ENCODE measurements around the gene TPRG1. TPM values are rescaled to one million over a fixed set of nuclear protein-coding genes. Genes with fewer than 3 reads are reported as not detected.

The TPRG1 gene
- total RNA-seq, 2 donors from 2014 or later: 6.0 to 14.7 TPM

GRCh38 chr3:189372243-189372642, 200.5 kb downstream of the TPRG1 start:
- H3K36me3 Mint-ChIP-seq (ENCODE audit: low read depth): no peaks in the 10 kb centered on the region
- H3K4me3 Mint-ChIP-seq: no peak overlapping the region
- H3K9me3 Mint-ChIP-seq: no peaks in the 10 kb centered on the region
- no peak overlapping the region for H3K27ac Mint-ChIP-seq
- no peaks in the 10 kb centered on the region for H3K4me1 Mint-ChIP-seq
- no peak for ATAC-seq (replicated peaks)
- no peaks in the 10 kb centered on the region for H3K27me3 Mint-ChIP-seq

Data from activated T-helper 17 cell treated with anti-CD3 and anti-CD28 coated beads, Interleukin-2, amount 50 U/mL, for 72 hours (primary cell).